HCT116 (cell line): ENCODE results near the gene TRIM59. TPM values are rescaled to one million over a fixed set of nuclear protein-coding genes. Genes with fewer than 3 reads are reported as not detected.

Source experiments
- ATAC-seq: fragments of 200-7000 bp; cut with Tn5 transposase; 2 replicates; pipeline ENCODE4 v1.9.1; 2020; ENCODE audit warnings: mild to moderate bottlenecking, moderate library complexity
- BruUV-seq: library from RNA; stranded (reverse); fragments of 400-500 nt; replicated peaks from 2 replicates; lab custom pipeline; 2021; lab: Mats Ljungman, UMichigan
- CTCF ChIA-PET: fragments of 300-600 bp; sonication (Branson Sonifier 250); formaldehyde crosslinking; loops from one replicate; lab custom pipeline; 2021; ENCODE audit warnings: antibody characterized with exemption; lab: Charles Lee
- POLR2A ChIA-PET: fragments of 300-600, 350-600 bp; sonication (Branson Sonifier 250); formaldehyde crosslinking; loops from one replicate; lab custom pipeline; 2021; ENCODE audit warnings: antibody characterized with exemption; lab: Charles Lee
- RAD21 ChIA-PET, 2 experiments: fragments of 300-600 bp; sonication (Branson Sonifier 250); formaldehyde crosslinking; loops; one replicate each; lab custom pipeline; 2023; ENCODE audit warnings: low total read pairs in 2 of 2; ENCODE audit not compliant: uncharacterized antibody in 2 of 2, unreplicated experiment in 2 of 2, low non-redundant PET in 1 of 2; lab: Charles Lee
- DNase-seq: peaks from one replicate; pipeline ENCODE4 v3.0.0-alpha.2; 2010; ENCODE audit warnings: low read depth, low spot score
- H2AFZ ChIP-seq: fragments of 200-600 bp; shearing (Covaris generic), sonication (generic); 2 replicates; pipeline ENCODE4 v1.6.1; 2017; ENCODE audit warnings: low read depth, mixed run types, mixed read lengths, antibody characterized with exemption, low read length; ENCODE audit not compliant: poor library complexity, severe bottlenecking
- H3K27ac ChIP-seq: 2 replicates; pipeline ENCODE4 v1.5.1; 2012; ENCODE audit warnings: low read depth, low read length
- H3K27me3 ChIP-seq: fragments of 200-600 bp; sonication (generic); 2 replicates; pipeline ENCODE4 v1.6.1; 2016; ENCODE audit warnings: mixed run types, low read length, mixed read lengths; ENCODE audit not compliant: insufficient read depth
- H3K36me3 ChIP-seq, 2 experiments: fragments of 200-500 bp in 1 of 2; fragments of 200-600 bp in 1 of 2; sonication (Bioruptor generic) in 1 of 2; sonication (generic) in 1 of 2; 2 replicates each; pipeline versions ENCODE4 v1.5.1 to v1.6.1; 2014 to 2016; ENCODE audit warnings: low read length in 2 of 2, inconsistent platforms in 1 of 2, mixed read lengths in 1 of 2, mixed run types in 1 of 2; ENCODE audit not compliant: insufficient read depth in 2 of 2, control insufficient read depth in 1 of 2
- H3K4me1 ChIP-seq, 2 experiments: fragments of 200-600 bp in 1 of 2; sonication (generic) in 1 of 2; 2 replicates each; pipeline versions ENCODE4 v1.5.1 to v1.6.1; 2012 to 2017; ENCODE audit warnings: low read length in 2 of 2, inconsistent platforms in 1 of 2, mild to moderate bottlenecking in 1 of 2, mixed read lengths in 1 of 2, mixed run types in 1 of 2, moderate library complexity in 1 of 2; ENCODE audit not compliant: insufficient read depth in 2 of 2, control insufficient read depth in 1 of 2
- H3K4me2 ChIP-seq: fragments of 200-600 bp; sonication (generic); 2 replicates; pipeline ENCODE4 v1.6.1; 2017; ENCODE audit warnings: mixed run types, low read length, mixed read lengths
- H3K4me3 ChIP-seq, 2 experiments: fragments of 200-600 bp in 1 of 2; sonication (generic) in 1 of 2; replicated peaks in 1 of 2; 2 replicates each; pipeline ENCODE4 v1.5.1; 2011 to 2016; ENCODE audit warnings: low read length in 2 of 2, control low read depth in 1 of 2, low read depth in 1 of 2, mild to moderate bottlenecking in 1 of 2, mixed read lengths in 1 of 2, mixed run types in 1 of 2
- H3K79me2 ChIP-seq: fragments of 200-600 bp; sonication (generic); 2 replicates; pipeline ENCODE4 v1.6.1; 2017; ENCODE audit warnings: mild to moderate bottlenecking, mixed run types, low read length, moderate library complexity, mixed read lengths; ENCODE audit not compliant: insufficient read depth
- H3K9ac ChIP-seq: fragments of 200-600 bp; sonication (generic); 2 replicates; pipeline ENCODE4 v1.6.1; 2016; ENCODE audit warnings: low read length, mixed read lengths
- H3K9me2 ChIP-seq: fragments of 200-600 bp; sonication (generic), shearing (Covaris generic); 2 replicates; pipeline ENCODE4 v1.6.1; 2017; ENCODE audit warnings: mixed run types, mild to moderate bottlenecking, moderate library complexity; ENCODE audit not compliant: insufficient read depth
- H3K9me3 ChIP-seq, 2 experiments: fragments of 200-500 bp in 1 of 2; fragments of 200-600 bp in 1 of 2; sonication (Bioruptor generic) in 1 of 2; sonication (generic) in 1 of 2; 2 replicates each; pipeline ENCODE4 v1.6.1; 2014 to 2017; ENCODE audit warnings: low read length in 2 of 2, mixed read lengths in 2 of 2, inconsistent platforms in 1 of 2, low read depth in 1 of 2, mild to moderate bottlenecking in 1 of 2, mixed run types in 1 of 2, moderate library complexity in 1 of 2; ENCODE audit not compliant: control insufficient read depth in 1 of 2, insufficient read depth in 1 of 2
- H4K20me1 ChIP-seq: fragments of 200-600 bp; sonication (generic), shearing (Covaris generic); 2 replicates; pipeline ENCODE4 v1.6.1; 2017; ENCODE audit warnings: mixed run types, mild to moderate bottlenecking, moderate library complexity; ENCODE audit not compliant: insufficient read depth
- EZH2phosphoT487 ChIP-seq: fragments of 200-600 bp; IDR thresholded peaks from 2 replicates; pipeline ENCODE4 v1.6.1; 2018; ENCODE audit warnings: antibody characterized with exemption, borderline replicate concordance
- FOSL1 ChIP-seq: IDR thresholded peaks from 2 replicates; pipeline ENCODE4 v1.6.1; 2012; ENCODE audit warnings: low read depth
- JUND ChIP-seq: IDR thresholded peaks from 2 replicates; pipeline ENCODE4 v1.6.1; 2012
- SIN3A ChIP-seq: IDR thresholded peaks from 2 replicates; pipeline ENCODE4 v1.6.1; 2012; ENCODE audit warnings: low read depth
- YY1 ChIP-seq: IDR thresholded peaks from 2 replicates; pipeline ENCODE4 v1.6.1; 2011; ENCODE audit warnings: low read length, low read depth, moderate library complexity, mild to moderate bottlenecking; ENCODE audit not compliant: insufficient replicate concordance; ENCODE audit errors: extremely low read depth
- intact Hi-C: fragments of 100-400 bp; cut with micrococcal nuclease; formaldehyde crosslinking; loops from 2 replicates; pipeline ENCODE4 v1.10.0; 2022
- total RNA-seq: library from RNA; stranded (reverse); gene quantifications from one replicate; pipeline ENCODE4 v1.2.1, GENCODE V29; 2021; ENCODE audit not compliant: unreplicated experiment

The TRIM59 gene
- total RNA-seq, 1 experiment from 2014 or later: 41.6 TPM

DNA sequence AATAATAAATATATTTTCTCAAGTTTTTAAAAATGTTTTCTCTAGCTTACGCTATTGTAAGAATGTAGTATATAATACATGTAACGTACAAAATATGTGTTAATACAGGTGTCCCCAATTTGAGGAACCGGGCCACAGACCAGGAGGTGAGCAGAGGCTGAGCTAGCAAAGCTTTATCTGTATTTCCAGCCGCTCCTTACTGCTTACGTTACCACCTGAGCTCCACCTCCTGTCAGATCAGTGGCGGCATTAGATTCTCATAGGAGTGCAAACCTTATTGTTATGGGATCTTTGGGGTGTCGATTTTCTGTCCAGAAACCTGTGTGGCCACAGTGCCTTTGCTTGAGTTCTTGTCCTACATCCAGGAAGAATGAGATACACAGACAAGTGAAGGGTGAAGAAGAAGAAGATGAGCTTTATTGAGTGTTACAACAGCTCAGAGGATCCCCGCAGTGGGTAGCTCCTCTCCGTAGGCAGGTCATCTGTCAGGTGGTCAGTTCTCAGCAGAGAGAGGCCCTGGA, 9.9 kb upstream of the TRIM59 start:
- no peaks in the 10 kb centered on the region for H3K27me3 ChIP-seq
- POLR2A ChIA-PET: no interaction called here
- DNase-seq (no peak), ATAC-seq (no peak)
- H3K36me3 ChIP-seq: no peaks in the 10 kb centered on the region
- H3K9ac ChIP-seq: no peak overlapping the region
- H3K27ac ChIP-seq: no peak overlapping the region
- no peak overlapping the region for H3K4me3 ChIP-seq
- no peak overlapping the region for H2AFZ ChIP-seq
- no peaks in the 10 kb centered on the region for H4K20me1 ChIP-seq
- H3K9me2 ChIP-seq: no peaks in the 10 kb centered on the region
- BruUV-seq: no TSS peak
- no peaks in the 10 kb centered on the region for H3K79me2 ChIP-seq
- H3K4me1 ChIP-seq: no peaks in the 10 kb centered on the region
- no peaks in the 10 kb centered on the region for H3K9me3 ChIP-seq
- intact Hi-C loops: no loop called here
- no peak overlapping the region for H3K4me2 ChIP-seq
- TF ChIP-seq FOSL1 (no peak), EZH2phosphoT487 (no peak)
- CTCF ChIA-PET: no interaction called here
- RAD21 ChIA-PET: no interaction called here

DNA sequence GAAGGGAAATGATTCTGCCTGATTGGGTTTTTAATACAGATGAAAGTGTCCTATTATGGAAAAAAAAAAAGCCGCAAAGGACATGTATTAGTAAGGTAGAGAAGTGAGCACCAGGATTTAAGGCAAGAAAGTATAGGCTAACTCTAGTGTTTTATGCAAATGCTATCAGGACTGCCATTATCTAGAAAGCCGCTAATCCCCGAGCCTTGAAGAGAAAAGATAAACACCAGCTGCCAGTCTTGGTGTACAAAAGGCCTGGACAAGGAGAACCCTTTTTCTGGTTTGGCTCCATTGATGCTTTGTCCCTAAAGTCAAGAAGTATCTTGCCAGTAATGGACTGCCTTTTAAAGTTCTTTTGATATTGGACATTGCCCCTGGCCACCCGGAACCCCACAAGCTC, 8.6 kb upstream of the TRIM59 start:
- H3K4me2 ChIP-seq: no peak overlapping the region
- ChIA-PET CTCF (no interaction called here), RAD21 (no interaction called here)
- H3K27ac ChIP-seq: no peak overlapping the region
- H3K9me3 ChIP-seq: no peaks in the 10 kb centered on the region
- no peaks in the 10 kb centered on the region for H3K79me2 ChIP-seq
- no TSS peak for BruUV-seq
- H2AFZ ChIP-seq: no peak overlapping the region
- no peaks in the 10 kb centered on the region for H4K20me1 ChIP-seq
- no peaks in the 10 kb centered on the region for H3K9me2 ChIP-seq
- H3K9ac ChIP-seq: no peak overlapping the region
- H3K36me3 ChIP-seq: no peaks in the 10 kb centered on the region
- TF ChIP-seq YY1: no peak
- no peak for TF ChIP-seq SIN3A
- TF ChIP-seq JUND: no peak
- TF ChIP-seq, all 23 proteins: peak for 0
- no peak overlapping the region for H3K4me3 ChIP-seq
- intact Hi-C loops: no loop called here
- DNase-seq (no peak), ATAC-seq (no peak)
- no peaks in the 10 kb centered on the region for H3K4me1 ChIP-seq
- no peaks in the 10 kb centered on the region for H3K27me3 ChIP-seq
- POLR2A ChIA-PET: no interaction called here
